GM12872 (cell line): ENCODE measurements around the gene ASPSCR1.

Source experiments
- CTCF ChIP-seq: IDR thresholded peaks from 3 replicates; pipeline ENCODE4 v1.5.1; 2011; ENCODE audit warnings: low read depth, mild to moderate bottlenecking, low read length, moderate library complexity; ENCODE audit not compliant: insufficient read depth

The ASPSCR1 gene

GRCh38 chr17:81931557-81932332 is 45.7 kb upstream of the ASPSCR1 start:
- no peak for TF ChIP-seq CTCF

GRCh38 chr17:81932333-81932983 is 45.0 kb upstream of the ASPSCR1 start:
- TF ChIP-seq CTCF = no peak

- TF ChIP-seq CTCF = no peak
These were observed 44.2 kb upstream of the ASPSCR1 start for GRCh38 chr17:81933178-81933699.

GRCh38 chr17:81934098-81934757 is 43.2 kb upstream of the ASPSCR1 start:
- no peak for TF ChIP-seq CTCF

- no peak for TF ChIP-seq CTCF
These were observed 42.4 kb upstream of the ASPSCR1 start for GRCh38 chr17:81934850-81935708.

- TF ChIP-seq CTCF = no peak
These were observed 41.7 kb upstream of the ASPSCR1 start for GRCh38 chr17:81935709-81936084.
